Cardiac fibroblast (primary cell): ENCODE data around the gene ZBTB46.

Experiments
- DNase-seq, 2 donors: peaks; one replicate each; pipeline versions ENCODE4 v3.0.0 to v3.0.0-alpha.2; 2010; ENCODE audit warnings: low read depth in 2 of 2
- H3K4me3 ChIP-seq, 2 donors: replicated peaks in 1 of 2; 1 replicate in 1 of 2; 2 replicates in 1 of 2; pipeline ENCODE4 v1.5.1; 2011; ENCODE audit warnings: low read depth in 2 of 2, low read length in 2 of 2, mild to moderate bottlenecking in 2 of 2, moderate library complexity in 1 of 2
- CTCF ChIP-seq: IDR thresholded peaks from one replicate; pipeline ENCODE4 v1.5.1; 2011; ENCODE audit warnings: low read depth, mild to moderate bottlenecking, low read length, inconsistent platforms

Gene ZBTB46

GRCh38 chr20:63693733-63694583 lies 137.1 kb downstream of the ZBTB46 start:
- no peak overlapping the region for H3K4me3 ChIP-seq
- no peak for DNase-seq
- TF ChIP-seq CTCF = no peak
